ENCODE data around the gene TYW3.
"Not testable (repeated sequence)": the region's sequence is repeated elsewhere in the genome, so short reads cannot be mapped to it uniquely, and the experiment has no call there.

The TYW3 gene

DNA sequence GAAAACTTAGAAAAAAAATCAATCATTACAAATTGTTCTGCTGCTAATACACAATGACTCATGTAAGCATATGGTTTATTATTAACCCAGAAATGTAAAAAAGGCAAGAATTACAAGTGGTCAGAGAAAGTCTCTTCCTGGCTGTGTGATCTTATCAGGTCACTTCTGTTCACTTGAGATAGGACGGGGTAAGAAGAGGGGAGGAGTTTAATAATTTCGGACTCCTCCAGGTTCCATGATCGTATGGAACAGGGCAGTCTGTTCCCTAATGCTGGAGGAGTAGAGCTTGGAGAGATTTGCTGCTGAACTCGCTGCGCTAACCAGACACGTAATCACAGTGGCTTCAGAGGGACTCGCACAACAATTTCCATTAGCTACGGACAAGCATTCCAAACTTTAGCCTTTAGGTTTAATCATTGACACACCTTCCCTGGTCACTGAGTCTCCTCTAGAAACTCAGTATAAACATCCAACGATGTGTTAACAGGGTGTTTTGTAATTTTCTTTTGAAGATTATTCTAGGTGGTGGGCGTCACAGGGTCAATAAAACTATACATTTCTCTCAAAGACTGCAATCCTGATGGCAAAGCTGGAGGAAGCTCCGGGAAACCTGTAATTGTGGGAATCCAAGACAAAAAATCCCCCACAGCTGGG lies 1.4 kb upstream of the TYW3 start:
- DNase-seq (ENCODE audit: extremely low spot score): no peak
- POLR2A ChIA-PET: no interaction called here
- CTCF ChIA-PET: no interaction called here
- TF ChIP-seq LEF1 (IDR thresholded peaks at IDR 0.05; ENCODE audit: borderline replicate concordance) (no peak), ZNF384 (IDR thresholded peaks at IDR 0.05) (no peak), FOXM1 (IDR thresholded peaks at IDR 0.05; ENCODE audit: borderline replicate concordance) (no peak), ARNT (IDR thresholded peaks at IDR 0.05) (no peak), ELF4 (IDR thresholded peaks at IDR 0.05) (no peak), CTBP1 (IDR thresholded peaks at IDR 0.05; ENCODE audit: borderline replicate concordance) (no peak), NFRKB (IDR thresholded peaks at IDR 0.05) (no peak), L3MBTL2 (conservative IDR thresholded peaks at IDR 0.05) (no peak), TARDBP (IDR thresholded peaks at IDR 0.05) (no peak)
- TF ChIP-seq, protein P1, sequence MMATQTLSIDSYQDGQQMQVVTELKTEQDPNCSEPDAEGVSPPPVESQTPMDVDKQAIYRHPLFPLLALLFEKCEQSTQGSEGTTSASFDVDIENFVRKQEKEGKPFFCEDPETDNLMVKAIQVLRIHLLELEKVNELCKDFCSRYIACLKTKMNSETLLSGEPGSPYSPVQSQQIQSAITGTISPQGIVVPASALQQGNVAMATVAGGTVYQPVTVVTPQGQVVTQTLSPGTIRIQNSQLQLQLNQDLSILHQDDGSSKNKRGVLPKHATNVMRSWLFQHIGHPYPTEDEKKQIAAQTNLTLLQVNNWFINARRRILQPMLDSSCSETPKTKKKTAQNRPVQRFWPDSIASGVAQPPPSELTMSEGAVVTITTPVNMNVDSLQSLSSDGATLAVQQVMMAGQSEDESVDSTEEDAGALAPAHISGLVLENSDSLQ (IDR thresholded peaks at IDR 0.05): no peak

DNA sequence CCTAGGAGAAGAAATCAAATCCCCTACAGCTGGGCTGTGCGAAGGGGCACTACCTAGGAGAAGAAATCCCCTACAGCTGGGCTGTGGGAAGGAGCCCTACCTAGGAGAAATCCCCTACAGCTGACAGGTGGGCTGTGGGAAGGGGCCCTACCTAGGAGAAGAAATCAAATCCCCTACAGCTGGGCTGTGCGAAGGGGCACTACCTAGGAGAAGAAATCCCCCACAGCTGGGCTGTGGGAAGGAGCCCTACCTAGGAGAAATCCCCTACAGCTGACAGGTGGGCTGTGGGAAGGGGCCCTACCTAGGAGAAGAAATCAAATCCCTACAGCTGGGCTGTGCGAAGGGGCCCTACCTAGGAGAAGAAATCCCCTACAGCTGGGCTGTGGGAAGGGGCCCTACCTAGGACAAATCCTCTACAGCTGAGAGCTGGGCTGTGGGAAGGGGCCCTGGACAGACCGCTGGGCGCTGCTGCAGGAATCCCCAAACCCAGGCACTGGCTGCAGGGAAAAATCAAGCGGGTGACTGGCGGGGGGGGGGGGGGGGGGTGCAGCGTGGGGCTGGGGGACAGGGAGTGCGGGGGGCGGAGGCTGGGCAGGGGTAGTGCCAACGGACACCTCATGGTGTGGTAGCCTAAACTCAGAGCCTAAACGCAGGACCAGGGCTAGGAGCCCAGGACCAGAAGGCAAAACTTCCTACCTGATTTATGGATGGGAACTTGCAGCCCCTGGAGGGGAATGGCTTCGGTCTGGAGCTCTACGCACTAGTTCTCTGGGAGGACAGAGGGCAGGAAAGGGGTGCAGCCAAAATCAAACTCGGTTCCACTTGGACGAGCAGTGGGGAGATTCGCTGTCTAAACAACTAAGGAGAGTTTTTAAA lies 643 bp upstream of the TYW3 start:
- peak; percentile 20 for DNase-seq (ENCODE audit: extremely low spot score)
- CTCF ChIA-PET: interaction anchor here (1.1 kb wide), 1 partner anchor 17 kb away, joined by 3 read pairs; no protein-coding TSS in a partner anchor
- POLR2A ChIA-PET: not testable (repeated sequence)

DNA sequence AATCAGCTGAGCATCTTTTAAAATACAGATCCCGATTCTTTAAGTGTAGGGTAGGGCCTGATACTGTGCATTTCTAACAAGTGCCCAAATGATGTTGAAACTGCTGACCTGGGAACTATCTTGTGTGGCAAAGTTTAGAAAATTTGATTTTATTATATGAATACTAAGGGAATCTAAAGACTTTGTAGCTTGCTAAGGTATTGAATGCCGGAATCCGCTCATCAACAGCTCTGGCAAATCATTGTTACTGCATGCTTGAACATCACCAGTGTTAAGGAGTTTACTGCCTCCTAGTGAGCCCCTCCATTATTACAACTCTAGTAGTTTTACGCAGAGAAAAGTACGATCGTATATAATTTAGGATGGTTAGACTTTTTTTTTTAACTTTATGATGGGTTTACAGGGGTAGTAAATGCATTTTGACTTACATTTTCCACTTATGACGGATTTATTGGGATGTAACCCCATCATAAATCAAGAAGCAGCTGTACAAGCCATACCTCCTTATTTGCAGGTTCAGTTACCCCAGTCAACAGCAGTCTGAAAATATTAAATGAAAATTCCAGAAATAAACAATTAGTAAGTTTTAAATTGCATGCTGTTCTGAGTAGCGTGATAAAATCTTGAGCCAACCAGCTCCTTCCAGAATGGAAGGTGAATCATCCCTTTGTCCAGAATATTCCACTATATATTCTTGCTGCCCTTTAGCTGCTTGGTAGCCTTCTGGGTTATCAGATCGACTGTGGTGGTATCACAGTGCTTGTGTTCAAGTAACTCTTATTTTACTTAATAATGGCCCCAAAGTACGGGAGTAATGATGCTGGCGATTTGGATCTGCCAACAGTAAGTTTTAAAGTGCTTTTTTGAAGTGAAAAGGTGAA lies 892 bp downstream of the TYW3 start:
- DNase-seq (ENCODE audit: extremely low spot score): peak; percentile 63
- ChIA-PET CTCF (interaction anchor here (1.0 to 1.1 kb wide), 2 partner anchors 12 to 19 kb away, joined by 3 to 4 read pairs; no protein-coding TSS in a partner anchor), POLR2A (interaction anchor here (0.6 to 1.0 kb wide), 4 partner anchors 21 to 893 kb away, joined by 3 read pairs; partner anchors contain the start of genes FPGT and LRRIQ3)
- no peak for TF ChIP-seq BHLHE40 (IDR thresholded peaks at IDR 0.05; ENCODE audit: borderline replicate concordance)
- TF ChIP-seq, protein P1 (IDR thresholded peaks at IDR 0.05): 0 out of 2 replicates have a peak, but pooled peaks have one; percentile 19

DNA sequence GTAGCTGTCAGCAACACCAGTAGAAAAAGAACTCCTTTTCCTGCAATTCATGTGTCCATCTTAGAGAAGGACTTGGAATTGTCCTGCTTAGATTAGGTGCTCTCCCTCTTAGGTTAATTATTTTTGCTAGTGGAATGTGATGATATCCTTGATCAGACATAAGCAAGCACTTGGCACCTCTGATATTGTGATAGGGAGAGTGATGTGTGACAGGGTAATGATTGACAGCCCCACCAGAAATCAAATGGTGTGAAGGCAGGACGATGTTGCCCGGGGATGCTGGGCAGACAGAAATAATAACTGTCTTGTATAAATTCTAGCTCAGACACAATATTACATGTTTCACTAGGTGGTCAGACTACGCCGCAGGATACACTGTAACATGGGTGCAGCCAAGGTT lies 4.4 kb downstream of the TYW3 start:
- POLR2A ChIA-PET: no interaction called here
- CTCF ChIA-PET: no interaction called here
- DNase-seq (ENCODE audit: extremely low spot score): no peak
- TF ChIP-seq, protein P1 (IDR thresholded peaks at IDR 0.05): peak; percentile 50; the same call in 1 of the 2 replicates
- no peak for TF ChIP-seq BHLHE40 (IDR thresholded peaks at IDR 0.05; ENCODE audit: borderline replicate concordance)

DNA sequence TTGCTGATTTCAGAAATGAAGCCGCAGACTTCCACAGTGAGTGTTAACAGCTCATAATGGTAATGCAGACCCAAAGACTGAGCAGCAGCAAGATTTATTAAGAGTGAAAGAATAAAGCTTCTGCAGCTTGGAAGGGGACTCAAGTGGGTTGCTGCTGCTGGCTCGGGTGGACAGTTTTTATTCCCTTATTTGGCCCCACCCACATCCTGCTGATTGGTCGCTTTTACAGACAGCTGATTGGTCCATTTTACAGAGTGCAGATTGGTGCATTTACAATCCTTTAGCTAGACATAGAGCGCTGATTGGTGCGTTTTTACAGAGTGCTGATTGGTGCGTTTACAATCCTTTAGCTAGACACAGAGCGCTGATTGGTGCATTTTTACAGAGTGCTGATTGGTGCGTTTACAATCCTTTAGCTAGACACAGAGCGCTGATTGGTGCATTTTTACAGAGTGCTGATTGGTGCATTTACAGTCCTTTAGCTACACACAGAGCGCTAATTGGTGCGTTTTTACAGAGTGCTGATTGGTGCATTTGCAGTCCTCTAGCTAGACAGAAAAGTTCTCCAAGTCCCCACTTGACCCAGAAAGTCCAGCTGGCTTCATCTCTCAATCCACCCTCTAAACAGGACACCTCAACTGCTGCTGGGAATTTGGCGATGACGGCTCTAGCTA lies 7.5 kb downstream of the TYW3 start:
- DNase-seq (ENCODE audit: extremely low spot score); POLR2A ChIA-PET; CTCF ChIA-PET: not testable (repeated sequence)

DNA sequence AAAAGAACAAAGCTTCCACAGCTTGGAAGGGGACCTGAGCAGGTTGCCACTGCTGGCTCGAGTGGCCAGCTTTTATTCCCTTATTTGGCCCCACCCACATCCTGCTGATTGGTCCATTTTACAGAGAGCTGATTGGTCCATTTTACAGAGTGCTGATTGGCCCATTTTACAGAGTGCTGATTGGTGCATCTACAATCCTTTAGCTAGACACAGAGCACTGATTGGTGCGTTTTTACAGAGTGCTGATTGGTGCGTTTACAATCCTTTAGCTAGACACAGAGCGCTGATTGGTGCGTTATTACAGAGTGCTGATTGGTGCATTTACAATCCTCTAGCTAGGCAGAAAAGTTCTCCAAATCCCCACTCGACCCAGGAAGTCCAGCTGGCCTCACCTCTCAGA lies 12.3 kb downstream of the TYW3 start:
- DNase-seq (ENCODE audit: extremely low spot score); CTCF ChIA-PET; POLR2A ChIA-PET: not testable (repeated sequence)

DNA sequence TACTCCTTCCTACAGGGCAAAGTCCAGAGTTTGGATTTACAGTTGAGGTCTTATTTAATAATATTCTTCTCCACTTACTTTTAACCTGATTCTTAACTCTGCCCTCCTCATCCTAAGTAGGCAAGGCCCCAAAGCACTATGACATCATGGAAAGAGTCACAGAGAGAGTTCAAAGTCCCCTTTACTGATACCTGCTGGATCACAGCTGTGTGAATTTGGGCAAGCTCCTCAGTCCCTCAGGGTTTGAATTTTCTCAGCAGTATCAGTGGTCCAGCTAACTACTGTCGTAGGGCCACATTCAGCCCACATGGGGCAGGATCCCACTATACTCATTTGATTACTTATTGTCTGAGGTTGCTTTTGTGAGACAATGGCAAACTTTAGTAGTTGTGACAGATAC lies 16.0 kb downstream of the TYW3 start:
- no peak for DNase-seq (ENCODE audit: extremely low spot score)
- ChIA-PET POLR2A (no interaction called here), CTCF (no interaction called here)
- TF ChIP-seq ARNT (IDR thresholded peaks at IDR 0.05) (no peak), L3MBTL2 (conservative IDR thresholded peaks at IDR 0.05) (no peak), NFRKB (IDR thresholded peaks at IDR 0.05) (no peak), TARDBP (IDR thresholded peaks at IDR 0.05) (no peak), FOXK2 (IDR thresholded peaks at IDR 0.05) (no peak), CTBP1 (IDR thresholded peaks at IDR 0.05; ENCODE audit: borderline replicate concordance) (no peak)

Measured in HEK293T (cell line).